HG03066 (cell line): ENCODE data around the gene TEC.

Experiments
- ATAC-seq: cut with Tn5 transposase; IDR thresholded peaks from one replicate; pipeline ENCODE4 v1.9.1; 2021; ENCODE audit warnings: low read depth; ENCODE audit not compliant: unreplicated experiment

TEC gene

DNA sequence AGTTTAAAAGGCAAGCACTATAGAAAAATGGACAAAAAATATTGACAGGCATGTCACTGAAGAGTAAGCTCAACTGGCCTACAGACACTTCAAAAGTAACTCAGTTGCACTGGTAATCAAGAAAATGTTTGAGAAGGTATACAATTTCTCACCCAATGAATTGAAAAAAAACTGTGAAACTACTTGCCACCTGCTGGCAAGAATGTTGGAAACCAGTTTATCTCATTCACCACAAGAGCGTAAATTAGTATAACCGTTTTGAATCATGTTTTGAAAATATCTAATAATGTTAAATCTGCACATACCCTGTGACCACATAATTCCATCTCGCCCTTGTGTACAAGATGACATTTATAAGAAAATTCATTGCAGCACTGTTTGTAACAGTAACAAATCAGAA lies 167.3 kb downstream of the TEC start:
- ATAC-seq = no peak

DNA sequence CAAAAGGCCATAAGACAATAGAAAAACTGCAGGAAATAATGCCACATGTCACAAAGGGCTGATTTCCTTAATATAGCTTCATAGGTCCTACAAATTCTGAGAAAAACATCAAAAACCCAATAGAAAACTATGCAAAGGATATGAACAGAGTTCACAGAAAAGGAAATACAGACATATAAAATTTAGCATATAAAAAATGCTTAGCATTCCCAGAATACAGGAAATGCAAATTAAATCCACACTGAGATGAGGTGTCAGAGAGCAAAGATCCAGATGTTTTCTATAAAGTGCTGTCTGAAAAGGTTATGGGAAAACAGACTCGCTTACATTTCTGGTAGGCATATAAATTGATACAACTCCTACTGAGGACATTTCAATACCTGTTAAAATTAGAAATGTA lies 169.4 kb downstream of the TEC start:
- no peak for ATAC-seq

DNA sequence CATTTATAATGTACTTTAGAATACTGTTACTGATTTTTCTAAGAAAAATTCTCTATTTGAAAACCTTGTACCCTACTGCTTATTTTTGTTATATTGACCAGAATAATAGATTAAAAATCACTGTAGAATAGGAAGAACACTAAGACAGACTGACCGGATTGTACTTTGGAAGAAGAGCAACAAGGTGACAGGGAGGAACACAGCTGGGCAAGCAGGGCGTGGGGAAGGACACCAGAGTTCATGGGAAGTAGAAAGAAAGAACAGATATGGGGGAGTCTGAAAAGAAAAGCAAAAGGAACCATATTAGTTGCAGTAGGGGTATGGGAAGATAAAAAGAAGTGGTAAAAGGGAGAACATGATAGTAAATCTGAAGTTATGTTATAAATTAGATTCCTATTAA lies 174.2 kb downstream of the TEC start:
- no peak for ATAC-seq

DNA sequence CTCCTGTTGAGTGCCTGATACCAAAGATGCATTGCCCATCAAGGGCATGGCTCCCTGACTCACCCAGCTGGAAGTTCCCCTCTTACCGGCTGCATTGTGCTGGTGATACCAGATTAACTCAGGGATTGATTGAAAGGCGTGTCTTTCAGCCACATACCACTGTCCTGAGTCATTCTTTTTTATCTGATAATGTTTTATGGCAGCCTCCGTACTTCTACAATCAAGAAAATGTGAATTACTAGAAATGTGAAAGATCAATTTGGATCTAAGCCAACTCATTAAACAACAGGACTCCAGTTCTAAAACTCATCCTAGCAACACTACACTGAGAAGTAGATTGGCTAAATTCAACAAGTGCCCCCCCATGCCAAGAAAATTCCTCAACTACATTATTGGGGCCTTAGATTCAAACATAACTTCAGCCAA lies 175.6 kb downstream of the TEC start:
- no peak for ATAC-seq

DNA sequence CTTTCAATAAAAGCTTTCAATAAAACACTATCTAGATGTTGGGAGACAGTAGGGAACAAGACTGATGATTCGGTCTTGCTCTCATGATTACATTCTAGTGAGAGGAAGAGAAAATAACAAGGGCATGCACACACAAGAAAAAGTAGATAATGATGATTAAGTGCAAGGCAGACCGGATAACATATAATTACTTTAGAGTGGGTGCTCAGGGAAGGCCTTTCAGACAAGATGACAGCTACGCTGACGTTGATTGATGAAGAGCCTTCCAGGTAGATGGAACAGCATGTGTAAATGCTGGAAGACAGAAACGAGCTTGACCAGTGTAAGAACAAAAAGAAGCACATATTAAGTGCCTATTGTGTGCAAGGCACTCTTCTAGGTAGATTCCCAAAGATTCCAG lies 179.0 kb downstream of the TEC start:
- ATAC-seq = no peak

DNA sequence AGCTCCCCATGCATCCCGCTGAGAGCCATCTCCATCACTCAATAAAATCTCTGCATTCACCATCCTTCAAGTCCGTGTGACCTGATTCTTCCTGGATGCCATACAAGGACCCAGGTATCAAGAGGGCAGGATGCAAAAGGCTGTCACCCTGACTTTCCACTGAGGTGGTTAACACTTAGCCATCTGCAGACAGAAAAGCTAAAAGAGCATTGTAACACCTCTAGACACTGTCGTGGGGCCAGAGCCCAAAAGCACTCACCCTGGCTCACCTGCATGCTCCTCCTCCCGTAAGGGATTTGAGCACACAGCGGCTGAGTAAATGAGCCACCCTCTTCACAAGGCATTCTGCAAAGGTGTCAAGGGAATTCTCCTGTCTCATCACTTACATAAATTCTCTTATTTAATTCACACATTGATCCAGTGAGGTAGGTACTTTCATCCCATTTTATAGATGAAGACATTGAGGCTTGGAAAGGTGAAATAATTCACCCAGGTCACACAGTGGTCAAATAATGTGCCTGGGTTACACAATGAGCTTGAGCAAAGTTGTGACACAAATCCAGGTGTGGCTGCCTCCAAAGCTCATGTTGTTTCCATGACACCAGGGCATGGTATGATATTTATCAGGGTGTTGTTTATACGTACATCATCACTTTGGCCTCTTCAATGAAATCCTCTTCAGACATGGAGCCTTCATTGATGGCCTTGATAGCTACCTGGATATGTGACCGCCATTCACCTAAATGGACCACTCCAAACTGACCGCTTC lies 183.6 kb downstream of the TEC start:
- no peak for ATAC-seq
